Neuronal stem cell (in vitro differentiated cells): ENCODE results near the gene CD48.

Experiments
- DNase-seq: peaks from one replicate; pipeline ENCODE4 v3.0.0-alpha.2; 2013; ENCODE audit warnings: low spot score
- H2AFZ ChIP-seq: one replicate; pipeline ENCODE4 v1.6.1; 2013; ENCODE audit warnings: mild to moderate bottlenecking, low read length, inconsistent platforms
- H2AK5ac ChIP-seq: 2 replicates; pipeline ENCODE4 v1.6.1; 2013; ENCODE audit warnings: low read depth, mild to moderate bottlenecking, inconsistent platforms, low read length, moderate library complexity, mixed read lengths
- H2BK120ac ChIP-seq: 2 replicates; pipeline ENCODE4 v1.6.1; 2013; ENCODE audit warnings: low read depth, mild to moderate bottlenecking, inconsistent platforms, low read length, moderate library complexity, mixed read lengths
- H2BK12ac ChIP-seq: one replicate; pipeline ENCODE4 v1.6.1; 2013; ENCODE audit warnings: low read length, inconsistent platforms
- H2BK15ac ChIP-seq: 2 replicates; pipeline ENCODE4 v1.6.1; 2013; ENCODE audit warnings: mild to moderate bottlenecking, low read length, inconsistent platforms, mixed read lengths
- H2BK5ac ChIP-seq: one replicate; pipeline ENCODE4 v1.6.1; 2013; ENCODE audit warnings: inconsistent platforms, mild to moderate bottlenecking, low read length, moderate library complexity
- H3K14ac ChIP-seq: one replicate; pipeline ENCODE4 v1.6.1; 2013; ENCODE audit warnings: low read length, inconsistent platforms
- H3K18ac ChIP-seq: 2 replicates; pipeline ENCODE4 v1.6.1; 2013; ENCODE audit warnings: low read length, inconsistent platforms
- H3K23ac ChIP-seq: 2 replicates; pipeline ENCODE4 v1.6.1; 2013; ENCODE audit warnings: low read depth, mild to moderate bottlenecking, mixed read lengths, low read length, inconsistent platforms; ENCODE audit not compliant: poor library complexity
- H3K27ac ChIP-seq: replicated peaks from 3 replicates; pipeline ENCODE4 v1.5.1; 2013; ENCODE audit warnings: low read length, inconsistent platforms
- H3K27me3 ChIP-seq, 3 experiments: 2 replicates each; pipeline ENCODE4 v1.6.1; 2013; ENCODE audit warnings: low read length in 3 of 3, mild to moderate bottlenecking in 2 of 3, inconsistent platforms in 1 of 3, low read depth in 1 of 3, mixed read lengths in 1 of 3, moderate library complexity in 1 of 3; ENCODE audit not compliant: control insufficient read depth in 3 of 3, insufficient read depth in 3 of 3
- H3K36me3 ChIP-seq, 2 donors: replicated peaks in 1 of 2; 2 replicates each; pipeline ENCODE4 v1.6.1; 2013; ENCODE audit warnings: low read length in 2 of 2; ENCODE audit not compliant: control insufficient read depth in 2 of 2, insufficient read depth in 2 of 2
- H3K4ac ChIP-seq: 2 replicates; pipeline ENCODE4 v1.6.1; 2013; ENCODE audit warnings: inconsistent platforms, mild to moderate bottlenecking, low read length, moderate library complexity
- H3K4me1 ChIP-seq, 2 donors: 1 replicate in 1 of 2; 2 replicates in 1 of 2; pipeline ENCODE4 v1.6.1; 2013; ENCODE audit warnings: low read length in 2 of 2, low read depth in 1 of 2; ENCODE audit not compliant: control insufficient read depth in 2 of 2, insufficient read depth in 1 of 2
- H3K4me2 ChIP-seq: one replicate; pipeline ENCODE4 v1.6.1; 2013; ENCODE audit warnings: mild to moderate bottlenecking, low read length, inconsistent platforms; ENCODE audit not compliant: insufficient read depth, poor library complexity, severe bottlenecking
- H3K4me3 ChIP-seq, 2 donors: 2 replicates each; pipeline ENCODE4 v1.5.1; 2013; ENCODE audit warnings: low read length in 2 of 2, mild to moderate bottlenecking in 2 of 2, inconsistent platforms in 1 of 2, moderate library complexity in 1 of 2
- H3K79me1 ChIP-seq: one replicate; pipeline ENCODE4 v1.6.1; 2013; ENCODE audit warnings: low read depth, mild to moderate bottlenecking, inconsistent platforms, low read length, moderate library complexity
- H3K9ac ChIP-seq: one replicate; pipeline ENCODE4 v1.6.1; 2013; ENCODE audit warnings: mild to moderate bottlenecking, low read depth, low read length, inconsistent platforms; ENCODE audit not compliant: poor library complexity
- H3K9me3 ChIP-seq, 2 donors: replicated peaks in 1 of 2; 2 replicates each; pipeline versions ENCODE3 to v1.6.1; 2013; ENCODE audit warnings: low read length in 2 of 2, mild to moderate bottlenecking in 2 of 2, inconsistent platforms in 1 of 2, low read depth in 1 of 2, mixed read lengths in 1 of 2, moderate library complexity in 1 of 2; ENCODE audit not compliant: control insufficient read depth in 2 of 2, insufficient read depth in 1 of 2
- H4K8ac ChIP-seq: one replicate; pipeline ENCODE4 v1.6.1; 2013; ENCODE audit warnings: low read depth, mild to moderate bottlenecking, inconsistent platforms, low read length, moderate library complexity
- H4K91ac ChIP-seq: one replicate; pipeline ENCODE4 v1.6.1; 2013; ENCODE audit warnings: low read length, low read depth, mild to moderate bottlenecking, inconsistent platforms; ENCODE audit not compliant: poor library complexity
- WGBS, 2 donors: extraction: QIAGEN DNeasy Blood & Tissue Kit; methylation state at CpG; one replicate each; pipeline ENCODE4 v1.1.7; 2013; ENCODE audit warnings: missing lambda C conversion rate in 2 of 2, mixed read lengths in 1 of 2; ENCODE audit not compliant: insufficient read length in 2 of 2, insufficient replicate concordance in 1 of 2; ENCODE audit errors: extremely low coverage in 2 of 2; 5-methylcytosine and 5-hydroxymethylcytosine counted together

CD48 gene

DNA sequence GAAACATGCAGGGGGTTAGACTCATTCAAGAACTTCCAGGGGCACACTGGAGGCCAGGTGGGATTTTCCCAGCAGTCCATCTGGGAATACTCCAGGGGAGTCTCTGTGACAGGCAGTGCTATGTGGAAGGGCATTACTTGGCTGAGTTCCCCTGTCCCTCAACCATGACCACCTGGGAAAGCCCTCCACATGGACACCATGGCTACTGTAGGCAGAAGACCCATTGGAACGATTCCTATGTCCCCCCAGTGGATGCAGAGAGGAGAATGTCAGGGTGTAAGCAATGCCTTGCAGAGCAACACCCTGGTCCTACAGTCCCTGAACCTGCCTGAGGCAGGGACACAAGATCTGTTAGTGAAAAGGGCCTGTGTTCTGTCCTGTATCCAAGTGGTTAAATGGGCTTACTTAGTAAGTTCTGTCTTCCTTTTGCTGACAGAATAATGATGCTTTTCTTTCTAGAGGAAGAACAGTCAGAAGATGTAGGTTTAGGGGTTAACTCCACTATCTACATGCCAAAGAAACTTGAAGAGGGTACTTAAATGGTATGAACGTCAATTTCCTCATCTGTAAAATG lies 78.2 kb downstream of the CD48 start:
- DNase-seq: no peak
- WGBS, 2 donors: no CpG with 5 or more reads among the region's 2 CpGs

DNA sequence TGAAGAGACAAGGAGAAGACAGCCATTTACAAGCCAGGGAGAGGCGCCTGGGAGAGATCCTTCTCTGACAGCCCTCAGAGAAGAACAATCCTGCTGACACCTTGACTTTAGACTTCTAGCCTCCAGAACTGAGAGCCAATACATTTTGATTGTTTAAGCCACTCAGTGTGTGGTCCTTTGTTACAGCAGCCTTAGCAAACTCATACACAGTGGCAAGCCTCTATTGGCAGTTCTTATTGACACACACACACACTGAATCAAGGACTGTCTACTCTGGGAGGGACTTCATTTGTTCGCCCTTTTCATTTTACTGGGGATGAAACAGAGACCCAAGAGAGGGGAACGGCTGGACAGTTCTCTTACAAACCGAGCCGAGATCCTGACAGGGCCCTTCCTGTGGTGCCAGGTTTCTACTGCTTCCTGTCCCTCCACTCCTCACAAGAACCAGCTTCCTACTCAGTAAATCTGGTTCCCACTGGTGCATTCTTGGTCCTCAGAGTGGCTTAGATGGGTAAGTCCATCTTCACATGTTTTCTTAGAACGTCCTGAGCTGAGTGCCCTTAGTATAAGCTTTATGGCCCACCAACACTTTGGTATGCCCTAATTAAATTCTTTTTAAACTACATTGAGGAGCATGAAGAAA lies 79.5 kb downstream of the CD48 start:
- no peak overlapping the region for H4K91ac ChIP-seq
- no peak overlapping the region for H3K23ac ChIP-seq
- no peak overlapping the region for H2BK15ac ChIP-seq
- H3K27me3 ChIP-seq: no peaks in the 10 kb centered on the region
- no CpG with 5 or more reads among the region's 6 CpGs for WGBS, 2 donors
- H3K9ac ChIP-seq: no peak overlapping the region
- no peak overlapping the region for H4K8ac ChIP-seq
- no peaks in the 10 kb centered on the region for H3K9me3 ChIP-seq
- no peak overlapping the region for H2BK5ac ChIP-seq
- H3K4ac ChIP-seq: no peak overlapping the region
- no peaks in the 10 kb centered on the region for H3K36me3 ChIP-seq
- H2AK5ac ChIP-seq: no peak overlapping the region
- no peak overlapping the region for H3K14ac ChIP-seq
- H2BK12ac ChIP-seq: no peak overlapping the region
- no peak overlapping the region for H3K4me3 ChIP-seq
- H3K18ac ChIP-seq: no peak overlapping the region
- H3K4me2 ChIP-seq: no peak overlapping the region
- no peak overlapping the region for H2AFZ ChIP-seq
- H2BK120ac ChIP-seq: no peak overlapping the region
- H3K79me1 ChIP-seq: no peaks in the 10 kb centered on the region
- peaks cover 0 to 1% of the 10 kb centered on the region in 2 donors for H3K4me1 ChIP-seq
- DNase-seq: no peak
- no peak overlapping the region for H3K27ac ChIP-seq

More for the DNA sequence above, 78.2 kb downstream of the CD48 start:
- Histone ChIP-seq H2BK12ac (no peak overlapping the region), H3K79me1 (no peaks in the 10 kb centered on the region), H2AFZ (no peak overlapping the region), H3K18ac (no peak overlapping the region), H3K9ac (no peak overlapping the region), H3K14ac (no peak overlapping the region), H2BK15ac (no peak overlapping the region), H2BK120ac (no peak overlapping the region), H4K91ac (no peak overlapping the region), H3K27me3 (no peaks in the 10 kb centered on the region), H3K9me3 (no peaks in the 10 kb centered on the region), H3K4me1 (peaks cover 0 to 3% of the 10 kb centered on the region in 2 donors), H3K27ac (no peak overlapping the region), H2AK5ac (no peak overlapping the region), H3K36me3 (no peaks in the 10 kb centered on the region), H4K8ac (no peak overlapping the region), H3K23ac (no peak overlapping the region), H3K4me2 (no peak overlapping the region), H2BK5ac (no peak overlapping the region), H3K4ac (no peak overlapping the region), H3K4me3 (no peak overlapping the region)

DNA sequence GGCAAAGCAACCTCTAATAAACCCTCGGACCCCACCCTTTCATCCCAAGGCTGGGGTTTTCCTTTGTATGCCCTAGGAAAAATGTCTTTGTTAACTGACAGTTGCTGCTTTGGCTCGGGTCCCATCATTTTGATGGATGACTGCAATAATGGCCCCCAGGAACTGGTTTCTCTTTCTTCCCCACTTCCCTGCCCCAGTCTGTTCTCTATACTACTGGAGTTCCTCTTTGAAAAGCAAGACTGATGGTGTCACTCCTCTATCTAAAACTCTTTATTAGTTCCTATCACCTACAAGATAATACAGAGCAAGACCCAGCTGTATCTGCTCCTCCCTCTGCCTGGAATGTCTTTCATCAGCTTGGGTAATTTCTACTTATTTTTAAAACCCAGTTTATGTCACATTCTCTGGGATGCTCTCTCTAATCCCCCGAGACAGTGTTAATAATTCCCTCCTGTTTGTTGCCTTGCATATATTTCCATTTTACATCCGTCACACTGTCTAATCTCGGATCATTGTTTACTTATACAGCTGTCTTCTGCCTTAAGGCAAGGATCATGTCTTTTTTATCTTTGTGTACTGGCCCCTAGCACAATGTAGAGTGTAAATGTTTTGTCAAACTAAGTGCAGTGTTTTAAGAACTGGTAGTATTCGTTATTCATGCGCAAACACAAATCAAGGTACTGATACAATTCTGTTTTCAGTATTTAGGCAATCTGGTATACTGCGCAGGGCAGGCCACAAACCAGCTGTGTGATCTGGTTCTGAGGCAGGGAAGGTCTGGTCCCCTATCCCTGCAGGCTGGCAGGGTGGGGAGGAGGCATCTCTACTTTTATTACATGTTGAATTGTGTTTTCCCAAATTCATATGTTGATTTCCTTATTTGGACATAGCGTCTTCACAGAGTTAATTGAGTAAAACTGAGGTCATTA lies 80.8 kb downstream of the CD48 start:
- WGBS, 2 donors: no CpG with 5 or more reads among the region's 9 CpGs

More for the DNA sequence above, 80.8 kb downstream of the CD48 start:
- no peak overlapping the region for H2BK120ac ChIP-seq
- H3K36me3 ChIP-seq: no peaks in the 10 kb centered on the region
- H3K23ac ChIP-seq: no peak overlapping the region
- H4K91ac ChIP-seq: no peak overlapping the region
- no peaks in the 10 kb centered on the region for H3K79me1 ChIP-seq
- no peaks in the 10 kb centered on the region for H3K9me3 ChIP-seq
- no peak overlapping the region for H2AK5ac ChIP-seq
- no peaks in the 10 kb centered on the region for H3K27me3 ChIP-seq
- H2BK15ac ChIP-seq: no peak overlapping the region
- DNase-seq: no peak
- no peak overlapping the region for H3K27ac ChIP-seq
- no peak overlapping the region for H3K4me2 ChIP-seq
- H3K18ac ChIP-seq: no peak overlapping the region
- H2BK12ac ChIP-seq: no peak overlapping the region
- H3K4me1 ChIP-seq: peaks cover 0 to 1% of the 10 kb centered on the region in 2 donors
- H2BK5ac ChIP-seq: no peak overlapping the region
- no peak overlapping the region for H3K14ac ChIP-seq
- no peak overlapping the region for H3K4ac ChIP-seq
- no peak overlapping the region for H2AFZ ChIP-seq
- H4K8ac ChIP-seq: no peak overlapping the region
- no peak overlapping the region for H3K9ac ChIP-seq
- no peak overlapping the region for H3K4me3 ChIP-seq
